Activated CD4-positive, alpha-beta T cell treated with anti-CD3 and anti-CD28 coated beads, Interleukin-2, amount 50 U/mL, for 16 hours (primary cell): Measurements from ENCODE around the gene SLC44A3.

Experiments
- DNase-seq: peaks from one replicate; pipeline ENCODE4 v3.0.0-alpha.2; 2020

SLC44A3 gene

GRCh38 chr1:94912263-94913184 is 92.4 kb downstream of the SLC44A3 start:
- no peak for DNase-seq

GRCh38 chr1:94917251-94917650 is 97.1 kb downstream of the SLC44A3 start:
- no peak for DNase-seq

GRCh38 chr1:94919241-94920030 is 99.3 kb downstream of the SLC44A3 start:
- no peak for DNase-seq

GRCh38 chr1:94920061-94920460 is 99.9 kb downstream of the SLC44A3 start:
- DNase-seq: no peak

GRCh38 chr1:94921977-94922376 is 101.8 kb downstream of the SLC44A3 start:
- DNase-seq: no peak

- no peak for DNase-seq
Measured at GRCh38 chr1:94922761-94923331, 102.7 kb downstream of the SLC44A3 start.

- no peak for DNase-seq
Measured at GRCh38 chr1:94925004-94925403, 104.8 kb downstream of the SLC44A3 start.

GRCh38 chr1:94925561-94926125 is 105.5 kb downstream of the SLC44A3 start:
- DNase-seq: no peak

- no peak for DNase-seq
Measured at GRCh38 chr1:94926126-94926914, 106.2 kb downstream of the SLC44A3 start.

- DNase-seq: peak; percentile 26
Measured at GRCh38 chr1:94926915-94927404, 106.8 kb downstream of the SLC44A3 start, which contains the start of gene CNN3. Gene CNN3, minus strand, starts transcription at chr1:94927110. Its CDS starts 216 bp downstream, at chr1:94926894.

- DNase-seq: no peak
Measured at GRCh38 chr1:94927405-94928175, 107.4 kb downstream of the SLC44A3 start.

GRCh38 chr1:94928293-94928939 is 108.3 kb downstream of the SLC44A3 start:
- no peak for DNase-seq

GRCh38 chr1:94929351-94930217 is 109.4 kb downstream of the SLC44A3 start:
- DNase-seq: no peak

GRCh38 chr1:94931254-94931841 is 111.2 kb downstream of the SLC44A3 start:
- no peak for DNase-seq

GRCh38 chr1:94934551-94934950 is 114.4 kb downstream of the SLC44A3 start:
- DNase-seq: no peak

GRCh38 chr1:94935034-94935433 is 114.9 kb downstream of the SLC44A3 start:
- no peak for DNase-seq

GRCh38 chr1:94935476-94935875 is 115.3 kb downstream of the SLC44A3 start:
- DNase-seq: no peak

GRCh38 chr1:94936861-94937620 is 116.9 kb downstream of the SLC44A3 start:
- DNase-seq: no peak
